Measurements from ENCODE around the gene TPCN2.

DNA sequence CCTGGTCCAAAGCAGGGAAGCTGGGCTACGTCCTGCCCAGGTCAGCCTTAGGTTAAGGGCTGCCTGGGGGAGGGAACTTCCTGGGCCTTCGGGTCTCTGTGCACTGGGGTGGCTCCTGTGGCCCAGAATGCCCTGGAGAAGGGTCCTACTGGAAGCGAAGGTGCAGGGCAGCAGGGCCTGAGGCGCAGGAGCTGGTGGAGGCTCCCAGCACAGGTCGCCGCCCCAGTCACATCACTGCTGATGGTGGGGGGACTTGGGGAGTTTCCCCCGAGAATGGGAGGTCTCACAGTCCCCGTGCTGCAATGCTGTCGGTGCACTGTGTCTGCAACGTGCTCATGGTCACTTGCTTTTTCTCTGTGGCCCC, 106.2 kb downstream of the TPCN2 start:
- TF ChIP-seq ARNTL (CRISPR knock-in tag; IDR thresholded peaks at IDR 0.05; ENCODE audit: borderline replicate concordance, low read depth) (no peak), ZC3H10 (CRISPR knock-in tag; IDR thresholded peaks at IDR 0.05) (no peak), ZNF8 (CRISPR knock-in tag; IDR thresholded peaks at IDR 0.05) (no peak), RARB (CRISPR knock-in tag; IDR thresholded peaks at IDR 0.05) (no peak), BACH2 (CRISPR knock-in tag; IDR thresholded peaks at IDR 0.05; ENCODE audit: borderline replicate concordance) (no peak), CSDC2 (CRISPR knock-in tag; IDR thresholded peaks at IDR 0.05) (no peak), PPARA (CRISPR knock-in tag; IDR thresholded peaks at IDR 0.05; ENCODE audit: borderline replicate concordance) (no peak), ZFP30 (CRISPR knock-in tag; IDR thresholded peaks at IDR 0.05) (no peak), ZFP3 (CRISPR knock-in tag; IDR thresholded peaks at IDR 0.05) (no peak), ISL1 (CRISPR knock-in tag; IDR thresholded peaks at IDR 0.05) (no peak)
- TF ChIP-seq, protein P1, sequence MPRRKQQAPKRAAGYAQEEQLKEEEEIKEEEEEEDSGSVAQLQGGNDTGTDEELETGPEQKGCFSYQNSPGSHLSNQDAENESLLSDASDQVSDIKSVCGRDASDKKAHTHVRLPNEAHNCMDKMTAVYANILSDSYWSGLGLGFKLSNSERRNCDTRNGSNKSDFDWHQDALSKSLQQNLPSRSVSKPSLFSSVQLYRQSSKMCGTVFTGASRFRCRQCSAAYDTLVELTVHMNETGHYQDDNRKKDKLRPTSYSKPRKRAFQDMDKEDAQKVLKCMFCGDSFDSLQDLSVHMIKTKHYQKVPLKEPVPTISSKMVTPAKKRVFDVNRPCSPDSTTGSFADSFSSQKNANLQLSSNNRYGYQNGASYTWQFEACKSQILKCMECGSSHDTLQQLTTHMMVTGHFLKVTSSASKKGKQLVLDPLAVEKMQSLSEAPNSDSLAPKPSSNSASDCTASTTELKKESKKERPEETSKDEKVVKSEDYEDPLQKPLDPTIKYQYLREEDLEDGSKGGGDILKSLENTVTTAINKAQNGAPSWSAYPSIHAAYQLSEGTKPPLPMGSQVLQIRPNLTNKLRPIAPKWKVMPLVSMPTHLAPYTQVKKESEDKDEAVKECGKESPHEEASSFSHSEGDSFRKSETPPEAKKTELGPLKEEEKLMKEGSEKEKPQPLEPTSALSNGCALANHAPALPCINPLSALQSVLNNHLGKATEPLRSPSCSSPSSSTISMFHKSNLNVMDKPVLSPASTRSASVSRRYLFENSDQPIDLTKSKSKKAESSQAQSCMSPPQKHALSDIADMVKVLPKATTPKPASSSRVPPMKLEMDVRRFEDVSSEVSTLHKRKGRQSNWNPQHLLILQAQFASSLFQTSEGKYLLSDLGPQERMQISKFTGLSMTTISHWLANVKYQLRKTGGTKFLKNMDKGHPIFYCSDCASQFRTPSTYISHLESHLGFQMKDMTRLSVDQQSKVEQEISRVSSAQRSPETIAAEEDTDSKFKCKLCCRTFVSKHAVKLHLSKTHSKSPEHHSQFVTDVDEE (CRISPR knock-in tag; IDR thresholded peaks at IDR 0.05): no peak
- TF ChIP-seq, protein P2, sequence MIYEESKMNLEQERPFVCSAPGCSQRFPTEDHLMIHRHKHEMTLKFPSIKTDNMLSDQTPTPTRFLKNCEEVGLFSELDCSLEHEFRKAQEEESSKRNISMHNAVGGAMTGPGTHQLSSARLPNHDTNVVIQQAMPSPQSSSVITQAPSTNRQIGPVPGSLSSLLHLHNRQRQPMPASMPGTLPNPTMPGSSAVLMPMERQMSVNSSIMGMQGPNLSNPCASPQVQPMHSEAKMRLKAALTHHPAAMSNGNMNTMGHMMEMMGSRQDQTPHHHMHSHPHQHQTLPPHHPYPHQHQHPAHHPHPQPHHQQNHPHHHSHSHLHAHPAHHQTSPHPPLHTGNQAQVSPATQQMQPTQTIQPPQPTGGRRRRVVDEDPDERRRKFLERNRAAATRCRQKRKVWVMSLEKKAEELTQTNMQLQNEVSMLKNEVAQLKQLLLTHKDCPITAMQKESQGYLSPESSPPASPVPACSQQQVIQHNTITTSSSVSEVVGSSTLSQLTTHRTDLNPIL (CRISPR knock-in tag; IDR thresholded peaks at IDR 0.05; ENCODE audit: low read depth): no peak
